RKO (cell line): ENCODE measurements around the gene MMP3.
A peak's percentile ranks its signal among the peaks of the same experiment; 100 is the strongest.

Experiments used
- DNase-seq: peaks from one replicate; pipeline ENCODE4 v3.0.0-alpha.2; 2016; ENCODE audit warnings: low spot score

The MMP3 gene

DNA sequence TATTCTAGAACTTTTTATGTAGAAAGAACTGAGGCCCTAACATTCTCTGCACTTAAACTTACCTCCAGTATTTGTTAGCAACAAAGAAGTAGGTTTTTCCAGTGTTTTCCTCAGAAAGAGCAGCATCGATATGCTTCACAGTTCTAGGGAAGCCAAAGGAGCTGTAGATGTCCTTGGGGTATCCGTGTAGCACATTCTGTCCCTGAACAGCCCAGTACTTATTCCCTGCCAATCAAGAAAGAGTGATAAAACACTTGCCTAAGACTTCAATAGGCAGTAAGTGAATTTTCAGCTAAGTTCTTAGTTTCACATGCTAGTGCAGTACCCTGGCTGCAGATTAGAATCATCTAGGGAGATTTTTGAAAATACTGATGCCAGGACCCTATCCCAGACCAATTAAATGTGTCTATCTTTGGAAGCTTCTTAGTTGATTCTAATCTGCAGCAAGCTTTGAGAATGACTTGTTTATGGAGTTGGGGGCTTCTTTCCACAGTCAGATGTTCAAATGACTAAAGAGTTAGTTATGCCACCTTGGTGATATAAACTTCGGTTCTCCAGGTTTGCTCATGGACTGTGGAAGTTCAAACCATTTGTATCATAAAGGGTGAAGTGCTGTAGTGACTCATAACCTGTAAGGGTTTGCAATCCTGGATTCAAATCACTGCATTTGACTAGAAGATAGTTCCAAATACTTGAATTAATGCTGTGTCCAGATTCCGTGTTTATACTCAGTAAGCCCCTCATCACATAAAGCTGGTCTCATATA, 52.0 kb downstream of the MMP3 start:
- peak; percentile 19 for DNase-seq

DNA sequence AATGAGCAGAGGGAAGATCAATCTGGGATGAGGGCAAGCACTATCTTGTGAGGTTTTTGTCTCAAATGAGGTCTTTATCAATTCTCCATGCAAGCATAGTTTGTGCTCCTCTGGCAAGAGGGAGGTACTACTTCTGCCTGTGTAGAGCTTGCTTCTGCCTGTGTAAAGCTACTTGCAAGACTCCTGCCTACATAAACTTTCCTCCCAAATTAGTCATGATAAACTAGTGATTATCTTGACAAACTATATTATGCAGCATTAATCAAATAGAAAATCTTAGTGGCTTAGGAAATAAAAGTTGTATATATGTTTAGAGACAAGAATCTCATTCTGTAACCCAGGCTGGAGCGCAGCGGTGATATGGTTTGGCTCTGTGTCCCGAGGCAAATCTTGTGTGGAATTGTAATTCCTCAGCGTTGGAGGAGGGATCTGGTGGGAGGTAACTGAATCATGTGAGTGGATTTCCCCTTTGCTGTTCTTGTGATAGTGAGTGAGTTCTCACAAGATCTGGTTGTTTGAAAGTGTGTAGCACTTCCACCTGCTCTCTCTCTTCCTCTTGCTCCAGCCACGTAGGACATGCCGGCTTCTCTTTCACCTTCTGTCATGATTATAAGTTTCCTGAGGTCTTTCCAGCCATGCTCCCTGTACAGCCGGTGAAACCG, 54.9 kb downstream of the MMP3 start:
- DNase-seq = no peak
